ENCODE measurements around the gene CYP46A1.

- TF ChIP-seq CTCF (IDR thresholded peaks at IDR 0.05 in 4 of 5, conservative IDR thresholded peaks at IDR 0.05 in 1 of 5) (no peak), POLR2A (IDR thresholded peaks at IDR 0.05) (no peak)
Observed at GRCh38 chr14:99643343-99643742, 40.8 kb upstream of the CYP46A1 start.
